Measurements from ENCODE around the gene UGT1A10.
"Not testable (repeated sequence)": the region's sequence is repeated elsewhere in the genome, so short reads cannot be mapped to it uniquely, and the experiment has no call there.

UGT1A10 gene

DNA sequence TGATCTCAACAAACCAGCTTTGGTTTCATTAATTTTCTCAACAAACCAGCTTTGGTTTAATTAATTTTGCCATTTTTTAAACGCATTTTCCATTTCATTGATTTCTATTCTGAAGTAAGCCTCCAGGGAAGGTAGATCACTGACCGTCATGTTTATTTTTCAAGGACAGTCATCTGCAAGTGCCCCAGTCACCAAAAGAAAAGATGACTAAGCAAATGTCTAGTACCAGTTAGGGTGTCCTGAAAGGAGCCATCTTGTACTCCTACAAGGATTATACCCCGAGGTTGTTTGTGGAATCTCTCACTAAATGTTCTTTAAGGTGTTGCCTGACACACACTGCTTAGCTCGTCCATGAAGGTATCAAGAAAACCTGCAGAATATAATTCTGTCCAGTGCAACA is 25.0 kb upstream of the UGT1A10 start:
- DNase-seq (ENCODE audit: low read depth in 1 of 2, low spot score in 1 of 2), result no peak
- no peak overlapping the region for H3K27ac ChIP-seq (replicated peaks)
- TF ChIP-seq POLR2AphosphoS5 (IDR thresholded peaks at IDR 0.05; ENCODE audit: low read depth), result no peak
- TF ChIP-seq, protein P1, sequence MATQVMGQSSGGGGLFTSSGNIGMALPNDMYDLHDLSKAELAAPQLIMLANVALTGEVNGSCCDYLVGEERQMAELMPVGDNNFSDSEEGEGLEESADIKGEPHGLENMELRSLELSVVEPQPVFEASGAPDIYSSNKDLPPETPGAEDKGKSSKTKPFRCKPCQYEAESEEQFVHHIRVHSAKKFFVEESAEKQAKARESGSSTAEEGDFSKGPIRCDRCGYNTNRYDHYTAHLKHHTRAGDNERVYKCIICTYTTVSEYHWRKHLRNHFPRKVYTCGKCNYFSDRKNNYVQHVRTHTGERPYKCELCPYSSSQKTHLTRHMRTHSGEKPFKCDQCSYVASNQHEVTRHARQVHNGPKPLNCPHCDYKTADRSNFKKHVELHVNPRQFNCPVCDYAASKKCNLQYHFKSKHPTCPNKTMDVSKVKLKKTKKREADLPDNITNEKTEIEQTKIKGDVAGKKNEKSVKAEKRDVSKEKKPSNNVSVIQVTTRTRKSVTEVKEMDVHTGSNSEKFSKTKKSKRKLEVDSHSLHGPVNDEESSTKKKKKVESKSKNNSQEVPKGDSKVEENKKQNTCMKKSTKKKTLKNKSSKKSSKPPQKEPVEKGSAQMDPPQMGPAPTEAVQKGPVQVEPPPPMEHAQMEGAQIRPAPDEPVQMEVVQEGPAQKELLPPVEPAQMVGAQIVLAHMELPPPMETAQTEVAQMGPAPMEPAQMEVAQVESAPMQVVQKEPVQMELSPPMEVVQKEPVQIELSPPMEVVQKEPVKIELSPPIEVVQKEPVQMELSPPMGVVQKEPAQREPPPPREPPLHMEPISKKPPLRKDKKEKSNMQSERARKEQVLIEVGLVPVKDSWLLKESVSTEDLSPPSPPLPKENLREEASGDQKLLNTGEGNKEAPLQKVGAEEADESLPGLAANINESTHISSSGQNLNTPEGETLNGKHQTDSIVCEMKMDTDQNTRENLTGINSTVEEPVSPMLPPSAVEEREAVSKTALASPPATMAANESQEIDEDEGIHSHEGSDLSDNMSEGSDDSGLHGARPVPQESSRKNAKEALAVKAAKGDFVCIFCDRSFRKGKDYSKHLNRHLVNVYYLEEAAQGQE (IDR thresholded peaks at IDR 0.05; ENCODE audit: insufficient replicate concordance, low read depth), result no peak
- TF ChIP-seq GABPA (IDR thresholded peaks at IDR 0.05; ENCODE audit: low read depth), result no peak
- no peak for TF ChIP-seq CTCF (IDR thresholded peaks at IDR 0.05; ENCODE audit: insufficient read depth, low read length)
- TF ChIP-seq SPI1 (IDR thresholded peaks at IDR 0.05; ENCODE audit: borderline replicate concordance, low read depth), result no peak
- no peak overlapping the region for H3K4me3 ChIP-seq (replicated peaks; ENCODE audit: insufficient read depth, low read length)
- no peaks in the 10 kb centered on the region for H3K27me3 ChIP-seq (ENCODE audit: insufficient read depth, poor library complexity, severe bottlenecking)

- not testable (repeated sequence) for H3K27me3 ChIP-seq (ENCODE audit: insufficient read depth, poor library complexity, severe bottlenecking); DNase-seq (ENCODE audit: low read depth in 1 of 2, low spot score in 1 of 2); H3K27ac ChIP-seq (replicated peaks); H3K4me3 ChIP-seq (replicated peaks; ENCODE audit: insufficient read depth, low read length)
Observed at GRCh38 chr2:233617476-233617875, 18.8 kb upstream of the UGT1A10 start, which contains the start of gene UGT1A8. Gene UGT1A8, plus strand, starts transcription at chr2:233617633. Its CDS starts 75 bp downstream, at chr2:233617708.

DNA sequence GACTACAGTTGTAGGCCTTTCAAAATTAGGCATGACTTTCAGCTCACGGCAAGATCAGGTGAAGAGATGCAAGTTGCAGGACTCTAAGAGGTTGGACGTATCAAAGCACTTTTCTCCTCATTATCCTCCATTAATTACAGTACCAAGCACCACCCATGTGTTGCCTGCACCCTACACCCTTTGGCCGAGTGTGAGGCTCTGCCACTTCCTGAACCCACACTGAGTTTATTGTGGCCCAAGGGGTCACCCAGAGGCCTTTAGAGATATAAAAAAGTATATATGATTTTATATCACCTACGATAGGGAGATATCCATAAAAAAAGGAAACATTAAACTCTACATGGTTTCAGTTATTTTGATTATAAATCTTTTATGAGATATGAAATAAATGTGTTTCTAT is 16.0 kb upstream of the UGT1A10 start:
- H3K27me3 ChIP-seq (ENCODE audit: insufficient read depth, poor library complexity, severe bottlenecking), result no peaks in the 10 kb centered on the region
- no peak for DNase-seq (ENCODE audit: low read depth in 1 of 2, low spot score in 1 of 2)
- no peak overlapping the region for H3K4me3 ChIP-seq (replicated peaks; ENCODE audit: insufficient read depth, low read length)
- TF ChIP-seq GABPA (IDR thresholded peaks at IDR 0.05; ENCODE audit: low read depth) (no peak), CTCF (IDR thresholded peaks at IDR 0.05; ENCODE audit: insufficient read depth, low read length) (no peak), POLR2AphosphoS5 (IDR thresholded peaks at IDR 0.05; ENCODE audit: low read depth) (no peak), SPI1 (IDR thresholded peaks at IDR 0.05; ENCODE audit: borderline replicate concordance, low read depth) (no peak)
- TF ChIP-seq, protein P1 (IDR thresholded peaks at IDR 0.05; ENCODE audit: insufficient replicate concordance, low read depth), result no peak
- H3K27ac ChIP-seq (replicated peaks), result no peak overlapping the region

DNA sequence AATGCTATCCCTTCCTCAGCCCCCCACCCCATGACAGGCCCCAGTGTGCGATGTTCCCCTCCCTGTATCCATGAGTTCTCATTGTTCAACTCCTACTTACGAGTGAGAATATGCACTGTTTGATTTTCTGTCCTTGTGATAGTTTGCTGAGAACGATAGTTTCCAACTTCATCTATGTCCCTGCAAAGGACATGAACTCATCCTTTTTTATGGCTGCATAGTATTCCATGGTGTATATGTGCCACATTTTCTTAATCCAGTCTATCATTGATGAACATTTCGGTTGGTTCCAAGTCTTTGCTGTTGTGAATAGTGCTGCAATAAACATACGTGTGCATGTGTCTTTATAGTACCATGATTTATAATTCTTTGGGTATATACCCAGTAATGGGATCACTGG is 14.4 kb upstream of the UGT1A10 start:
- not testable (repeated sequence) for DNase-seq (ENCODE audit: low read depth in 1 of 2, low spot score in 1 of 2); H3K27me3 ChIP-seq (ENCODE audit: insufficient read depth, poor library complexity, severe bottlenecking); H3K4me3 ChIP-seq (replicated peaks; ENCODE audit: insufficient read depth, low read length); H3K27ac ChIP-seq (replicated peaks)

GRCh38 chr2:233627331-233628025 is 8.8 kb upstream of the UGT1A10 start:
- Histone ChIP-seq H3K27ac (replicated peaks) (no peak overlapping the region), H3K27me3 (ENCODE audit: insufficient read depth, poor library complexity, severe bottlenecking) (no peaks in the 10 kb centered on the region), H3K4me3 (replicated peaks; ENCODE audit: insufficient read depth, low read length) (no peak overlapping the region)
- no peak for DNase-seq (ENCODE audit: low read depth in 1 of 2, low spot score in 1 of 2)
- TF ChIP-seq, protein P1 (IDR thresholded peaks at IDR 0.05; ENCODE audit: insufficient replicate concordance, low read depth), result no peak
- TF ChIP-seq CTCF (IDR thresholded peaks at IDR 0.05; ENCODE audit: insufficient read depth, low read length), result no peak
- TF ChIP-seq GABPA (IDR thresholded peaks at IDR 0.05; ENCODE audit: low read depth), result no peak
- no peak for TF ChIP-seq SPI1 (IDR thresholded peaks at IDR 0.05; ENCODE audit: borderline replicate concordance, low read depth)
- TF ChIP-seq POLR2AphosphoS5 (IDR thresholded peaks at IDR 0.05; ENCODE audit: low read depth), result no peak

Measured in HL-60 (cell line).